PC-9 (cell line): ENCODE measurements around the gene DDX41.

Source experiments
- CTCF ChIP-seq: fragments of 200-600 bp; sonication (generic); conservative IDR thresholded peaks from 2 replicates; pipeline ENCODE4 v1.6.1; 2017; ENCODE audit warnings: mixed run types, antibody characterized with exemption, mild to moderate bottlenecking, moderate library complexity
- EZH2 ChIP-seq: fragments of 200-600 bp; sonication (generic); IDR thresholded peaks from 2 replicates; pipeline ENCODE4 v1.8.0; 2017; ENCODE audit warnings: antibody characterized with exemption, low read depth

GRCh38 chr5:177468685-177469628 is 47.8 kb downstream of the DDX41 start:
- TF ChIP-seq CTCF (no peak), EZH2 (no peak)
